Measurements from ENCODE around the gene GAPVD1. TPM values are rescaled to one million over a fixed set of nuclear protein-coding genes. Genes with fewer than 3 reads are reported as not detected.
A peak's percentile ranks its signal among the peaks of the same experiment; 100 is the strongest.

The GAPVD1 gene
- total and polyA plus RNA-seq, 2 of the 13 experiments (the other 11 are each of a cell fraction or from before 2014, with no cell fraction given), result 11.1 to 33.2 TPM

GRCh38 chr9:125296843-125297372 is 35.3 kb downstream of the GAPVD1 start (continued):
- TF ChIP-seq THRA (CRISPR knock-in tag; IDR thresholded peaks at IDR 0.05; ENCODE audit: borderline replicate concordance) (peak; percentile 52), ZNF652 (CRISPR knock-in tag; IDR thresholded peaks at IDR 0.05; ENCODE audit: borderline replicate concordance, low read depth) (no peak), ZNF446 (CRISPR knock-in tag; IDR thresholded peaks at IDR 0.05) (no peak), ZNF101 (CRISPR knock-in tag; IDR thresholded peaks at IDR 0.05; ENCODE audit: borderline replicate concordance, low read depth) (no peak), GATAD2A (CRISPR knock-in tag; IDR thresholded peaks at IDR 0.05) (peak; percentile 91), ZNF879 (CRISPR knock-in tag; IDR thresholded peaks at IDR 0.05) (no peak), KDM1A (CRISPR knock-in tag; IDR thresholded peaks at IDR 0.05) (peak; percentile 87), FOXK1 (CRISPR knock-in tag; IDR thresholded peaks at IDR 0.05; ENCODE audit: borderline replicate concordance, low read depth) (0 out of 2 replicates have a peak, but pooled peaks have one; percentile 77), ZNF577 (CRISPR knock-in tag; IDR thresholded peaks at IDR 0.05; ENCODE audit: borderline replicate concordance, low read depth) (no peak), PBX3 (CRISPR knock-in tag; IDR thresholded peaks at IDR 0.05; ENCODE audit: borderline replicate concordance) (no peak), IRF9 (CRISPR knock-in tag; IDR thresholded peaks at IDR 0.05; ENCODE audit: borderline replicate concordance) (no peak), ZNF703 (CRISPR knock-in tag; IDR thresholded peaks at IDR 0.05; ENCODE audit: borderline replicate concordance) (peak; percentile 77; the same call in 1 of the 2 replicates), ZNF496 (CRISPR knock-in tag; IDR thresholded peaks at IDR 0.05; ENCODE audit: insufficient replicate concordance) (no peak), ATF3 (CRISPR knock-in tag; IDR thresholded peaks at IDR 0.05) (no peak), MXD4 (CRISPR knock-in tag; IDR thresholded peaks at IDR 0.05) (peak; percentile 24; the same call in 1 of the 2 replicates), ATF1 (CRISPR knock-in tag; IDR thresholded peaks at IDR 0.05) (no peak), WIZ (CRISPR knock-in tag; IDR thresholded peaks at IDR 0.05) (no peak), POGK (CRISPR knock-in tag; conservative IDR thresholded peaks at IDR 0.05) (no peak), ZNF780A (CRISPR knock-in tag; IDR thresholded peaks at IDR 0.05) (no peak), CENPT (CRISPR knock-in tag; IDR thresholded peaks at IDR 0.05; ENCODE audit: low read depth) (no peak), ZBTB3 (CRISPR knock-in tag; IDR thresholded peaks at IDR 0.05; ENCODE audit: borderline replicate concordance, low read depth) (peak; percentile 32; the same call in 1 of the 2 replicates), REL (CRISPR knock-in tag; conservative IDR thresholded peaks at IDR 0.05) (no peak), ZKSCAN1 (IDR thresholded peaks at IDR 0.05; ENCODE audit: low read length) (no peak), CCAR2 (optimal IDR thresholded peaks at IDR 0.05; ENCODE audit: low read depth, low read length) (no peak), PCBP2 (optimal IDR thresholded peaks at IDR 0.05; ENCODE audit: low read depth, low read length, poor library complexity, severe bottlenecking) (no peak), RFXAP (CRISPR knock-in tag; IDR thresholded peaks at IDR 0.05; ENCODE audit: borderline replicate concordance) (0 out of 2 replicates have a peak, but pooled peaks have one; percentile 28)
